ENCODE data around the gene ZDHHC11B.
"Not testable (repeated sequence)": the region's sequence is repeated elsewhere in the genome, so short reads cannot be mapped to it uniquely, and the experiment has no call there.

The ZDHHC11B gene

GRCh38 chr5:756865-757345, 27.6 kb downstream of the ZDHHC11B start:
- FAIRE-seq (no peak), DNase-seq (ENCODE audit: insufficient read length, low spot score) (peak; percentile 21)

- DNase-seq (ENCODE audit: insufficient read length, low spot score) (no peak), FAIRE-seq (no peak)
Observed at GRCh38 chr5:756171-756570, 28.4 kb downstream of the ZDHHC11B start.

GRCh38 chr5:754143-754632, 30.3 kb downstream of the ZDHHC11B start:
- DNase-seq (ENCODE audit: insufficient read length, low spot score) = not testable (repeated sequence)
- FAIRE-seq = peak; percentile 62

DNA sequence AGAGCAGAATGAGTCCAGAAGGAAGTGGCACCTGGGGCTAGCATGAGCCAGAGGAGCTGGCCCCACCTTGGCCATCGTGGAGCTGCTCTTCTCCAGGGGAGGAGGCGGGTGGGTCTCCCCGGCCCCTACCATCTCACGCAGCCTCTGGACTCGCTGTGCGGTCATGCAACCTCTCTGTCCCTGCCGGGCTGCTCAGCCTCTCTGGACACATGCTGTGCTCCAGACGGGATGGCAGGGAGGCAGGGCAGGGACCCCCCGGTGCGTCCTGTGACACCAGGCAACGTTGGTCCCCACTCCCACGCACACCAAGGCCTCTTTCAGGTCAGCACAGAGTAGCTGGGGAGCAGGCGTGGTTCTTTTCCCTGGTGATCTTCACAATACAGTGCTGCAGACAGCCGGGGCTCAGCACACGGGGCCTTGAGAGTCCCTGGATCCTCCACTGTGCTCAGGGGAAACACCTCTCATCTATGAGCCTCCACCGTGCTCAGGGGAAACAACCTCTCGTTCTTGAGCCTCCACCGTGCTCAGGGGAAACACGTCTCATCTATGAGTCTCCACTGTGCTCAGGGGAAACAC, 30.9 kb downstream of the ZDHHC11B start:
- FAIRE-seq; DNase-seq (ENCODE audit: insufficient read length, low spot score): not testable (repeated sequence)

GRCh38 chr5:752532-753115, 31.9 kb downstream of the ZDHHC11B start:
- FAIRE-seq; DNase-seq (ENCODE audit: insufficient read length, low spot score): not testable (repeated sequence)

- DNase-seq (ENCODE audit: insufficient read length, low spot score); FAIRE-seq: not testable (repeated sequence)
Observed at GRCh38 chr5:751992-752391, 32.5 kb downstream of the ZDHHC11B start.

DNA sequence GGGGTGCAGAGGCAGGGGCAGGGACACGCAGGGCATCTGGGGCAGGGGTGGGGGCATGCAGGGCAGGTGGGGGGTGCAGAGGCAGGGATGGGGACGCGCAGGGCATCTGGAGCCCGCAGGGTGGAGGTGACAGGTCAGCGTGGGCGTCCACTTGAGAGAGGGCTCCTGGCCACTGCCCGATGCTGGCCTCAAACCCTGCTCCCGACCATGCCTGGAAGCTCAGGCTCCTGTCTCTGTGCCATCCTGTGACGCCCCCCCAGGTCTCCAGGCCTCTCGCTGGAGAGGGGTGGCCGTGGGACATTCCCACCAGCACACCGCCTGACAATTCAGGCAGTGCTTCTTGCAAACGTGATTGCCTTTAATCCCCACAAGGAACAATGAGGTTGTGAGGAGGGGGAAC, 33.0 kb downstream of the ZDHHC11B start:
- DNase-seq (ENCODE audit: insufficient read length, low spot score) (no peak), FAIRE-seq (no peak)

DNA sequence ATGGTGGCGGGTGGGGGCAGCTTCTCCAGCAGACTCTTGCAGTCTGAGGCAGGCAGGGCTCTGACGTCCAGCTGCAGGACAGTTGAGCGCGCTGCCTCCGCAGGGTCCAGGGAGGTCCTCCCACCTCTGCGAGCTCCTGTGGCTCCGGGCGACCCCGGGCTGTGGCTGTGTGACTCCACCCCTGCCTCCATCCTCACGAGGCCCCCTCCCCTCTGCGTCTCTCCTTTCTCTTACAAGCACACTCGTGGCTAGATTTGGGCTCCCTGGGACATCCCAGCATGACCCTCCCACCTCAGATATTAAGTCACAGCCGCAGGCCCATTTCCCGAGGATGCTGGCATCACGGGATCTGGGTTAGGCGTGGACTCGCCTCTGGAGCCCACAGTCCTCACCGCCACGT, 34.3 kb downstream of the ZDHHC11B start:
- FAIRE-seq; DNase-seq (ENCODE audit: insufficient read length, low spot score): not testable (repeated sequence)

DNA sequence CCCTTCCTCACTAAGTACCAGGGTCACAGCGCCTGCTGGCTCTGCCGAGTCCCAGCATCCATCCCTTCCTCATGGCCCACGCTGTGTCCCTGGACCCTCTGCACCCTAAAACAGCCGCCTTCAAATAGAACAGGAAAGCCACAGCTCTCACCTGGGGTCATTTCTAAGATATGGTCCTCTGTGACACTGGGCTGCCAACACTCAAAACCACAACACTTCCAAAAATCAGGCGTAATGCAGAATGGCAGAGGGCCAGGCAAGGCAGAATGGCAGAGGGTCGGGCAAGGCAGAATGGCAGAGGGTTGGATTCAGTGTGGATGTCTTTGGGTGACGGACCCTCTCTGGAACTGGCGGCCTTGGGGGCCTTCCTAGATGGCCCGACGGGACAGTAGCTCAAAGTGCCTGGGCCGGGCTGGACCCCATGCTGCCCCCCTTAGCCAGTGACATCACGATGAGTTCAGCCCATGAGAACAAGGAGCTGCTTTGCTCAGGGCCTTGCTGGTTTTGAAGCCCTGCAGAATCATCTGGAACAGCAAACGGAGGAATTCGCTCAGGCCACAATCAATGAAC, 35.3 kb downstream of the ZDHHC11B start:
- no peak for DNase-seq (ENCODE audit: insufficient read length, low spot score)
- FAIRE-seq = no peak

DNA sequence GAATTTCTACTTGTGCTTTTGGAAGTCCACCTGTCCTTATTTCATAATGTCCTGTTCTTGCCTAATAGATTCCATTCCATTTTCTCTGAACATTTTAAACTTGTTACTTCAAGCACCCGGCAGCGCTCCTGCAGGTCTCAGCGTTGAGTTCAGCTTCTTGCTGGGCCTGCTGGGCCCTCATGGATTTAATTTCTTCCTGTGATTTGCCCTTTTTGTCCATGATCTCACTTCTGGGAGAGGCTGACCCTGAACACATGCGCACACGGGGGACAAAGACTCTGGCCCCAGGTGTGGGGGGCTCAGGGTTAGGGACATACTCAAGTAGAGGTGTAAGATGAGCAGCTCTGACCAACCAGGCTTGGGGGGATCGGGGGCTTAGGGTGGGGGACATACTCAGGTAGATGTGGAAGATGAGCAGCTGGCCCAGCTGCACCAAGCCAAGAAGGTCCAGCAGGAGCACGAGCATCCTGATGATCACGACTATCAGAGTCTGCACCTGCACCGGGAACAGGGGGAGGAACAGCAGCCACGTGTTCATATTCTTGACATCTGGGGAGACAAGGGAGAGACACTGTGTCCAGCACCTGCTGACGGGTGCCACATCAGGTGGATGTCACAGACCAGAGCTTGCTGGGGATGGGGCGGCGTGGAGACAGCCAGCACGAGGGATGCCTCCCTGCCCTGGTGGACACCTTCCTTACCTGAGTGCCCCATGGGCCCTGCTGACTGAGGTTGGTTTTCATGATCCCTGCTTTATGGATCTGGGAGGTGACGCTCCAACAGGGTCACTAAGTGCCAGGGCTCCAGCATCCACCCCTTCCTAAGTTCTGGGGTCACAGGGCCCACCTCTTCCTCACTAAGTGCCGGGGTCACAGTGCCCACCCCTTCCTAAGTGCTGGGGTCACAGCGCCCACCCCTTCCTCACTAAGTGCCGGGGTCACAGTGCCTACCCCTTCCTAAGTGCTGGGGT, 36.2 kb downstream of the ZDHHC11B start:
- not testable (repeated sequence) for DNase-seq (ENCODE audit: insufficient read length, low spot score); FAIRE-seq

GRCh38 chr5:747303-747844, 37.2 kb downstream of the ZDHHC11B start:
- not testable (repeated sequence) for DNase-seq (ENCODE audit: insufficient read length, low spot score); FAIRE-seq

- no peak for FAIRE-seq
- no peak for DNase-seq (ENCODE audit: insufficient read length, low spot score)
Observed at GRCh38 chr5:746258-746761, 38.2 kb downstream of the ZDHHC11B start.

DNA sequence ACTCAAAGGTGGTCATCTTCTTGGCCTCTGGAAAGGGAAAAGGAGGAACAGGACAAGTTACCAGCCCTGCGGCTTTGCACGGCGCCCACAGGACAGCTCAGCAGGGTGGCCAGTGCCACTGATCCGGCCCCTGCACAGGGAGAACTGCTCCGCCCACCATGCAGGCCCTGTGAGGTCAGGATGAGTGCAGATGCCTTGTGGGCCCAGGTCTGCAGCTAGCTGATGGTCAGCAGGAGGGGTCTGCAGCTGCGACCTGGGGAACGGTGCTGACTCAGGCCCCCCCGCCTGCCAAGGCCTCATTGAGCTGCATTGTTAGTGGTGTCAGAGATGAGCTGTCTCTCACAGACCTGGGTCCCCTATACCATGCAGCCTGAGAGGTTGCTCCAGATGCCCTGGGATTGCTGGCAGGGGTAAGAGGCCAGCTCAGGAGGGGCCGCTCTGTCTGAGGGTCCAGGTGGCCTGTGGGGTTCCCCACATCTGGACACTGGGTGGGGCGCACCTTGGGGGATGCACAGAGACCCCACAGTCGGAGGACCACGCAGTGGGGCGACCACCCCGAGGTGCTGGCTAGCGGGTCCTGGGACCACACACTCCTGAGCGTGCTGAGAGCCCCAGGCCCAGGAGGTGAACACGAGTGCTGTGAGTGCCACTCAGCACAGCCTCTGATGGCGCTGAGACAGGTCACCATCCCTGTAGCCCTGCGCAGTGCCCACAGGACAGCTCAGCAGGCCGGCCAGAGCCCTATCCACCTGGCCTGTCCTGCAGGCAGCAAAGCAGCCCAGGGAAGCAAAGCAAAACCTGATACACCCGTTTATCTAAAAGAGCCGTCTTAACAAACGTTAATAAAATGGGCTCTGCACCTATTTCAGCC, 39.0 kb downstream of the ZDHHC11B start:
- not testable (repeated sequence) for DNase-seq (ENCODE audit: insufficient read length, low spot score); FAIRE-seq

DNA sequence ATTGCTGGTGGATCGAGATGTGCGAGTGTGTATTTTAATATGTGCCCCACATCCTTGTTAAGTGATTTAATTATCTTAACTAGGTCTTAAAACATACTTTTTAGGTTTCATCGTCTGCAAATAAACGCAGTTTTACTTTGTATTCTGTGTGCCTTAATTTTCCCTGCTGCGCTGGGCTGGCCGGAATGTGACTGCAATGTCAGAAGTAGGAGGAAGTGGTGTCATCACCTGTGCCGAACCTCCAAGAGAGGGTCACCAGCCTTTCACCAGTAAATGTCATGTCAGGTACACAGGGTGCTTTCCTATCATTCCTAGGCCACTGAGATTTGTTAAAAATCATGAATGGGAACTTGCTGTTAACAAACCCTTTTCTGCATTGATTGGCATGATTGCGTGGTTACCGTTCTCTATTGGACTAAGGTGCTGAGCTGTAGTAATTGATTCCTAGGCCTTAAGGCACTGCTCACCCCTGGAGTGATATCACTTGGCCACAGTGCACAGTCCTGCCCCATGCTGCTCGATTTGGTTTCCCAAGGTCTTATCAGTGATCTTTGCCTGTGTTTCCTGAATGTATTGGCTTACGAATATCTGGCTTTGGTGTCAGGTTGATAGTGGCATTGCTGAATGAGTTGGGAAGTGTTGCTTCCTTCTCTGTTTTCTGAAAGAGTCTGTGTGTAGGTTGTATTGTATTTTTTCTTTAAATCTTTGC, 40.7 kb downstream of the ZDHHC11B start:
- not testable (repeated sequence) for FAIRE-seq; DNase-seq (ENCODE audit: insufficient read length, low spot score)

DNA sequence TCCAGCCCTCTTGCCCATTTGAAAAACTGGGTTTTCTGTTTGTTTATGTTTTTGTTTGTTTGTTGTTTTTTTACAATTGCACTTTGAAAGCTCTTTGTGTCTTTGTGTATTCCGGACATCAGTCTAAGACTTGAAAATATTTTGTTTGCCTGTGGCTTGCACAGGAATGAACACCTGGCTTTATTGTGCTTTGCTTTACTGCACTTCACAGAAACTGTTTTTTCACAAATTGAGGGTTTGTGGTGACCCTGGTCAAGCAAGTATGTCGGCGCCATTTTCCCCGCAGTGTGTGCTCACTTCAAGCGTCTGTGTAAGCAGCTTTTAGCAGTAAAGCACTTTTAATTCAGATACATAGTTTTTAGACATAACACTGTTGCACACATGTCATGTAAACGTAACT, 42.3 kb downstream of the ZDHHC11B start:
- not testable (repeated sequence) for FAIRE-seq

DNA sequence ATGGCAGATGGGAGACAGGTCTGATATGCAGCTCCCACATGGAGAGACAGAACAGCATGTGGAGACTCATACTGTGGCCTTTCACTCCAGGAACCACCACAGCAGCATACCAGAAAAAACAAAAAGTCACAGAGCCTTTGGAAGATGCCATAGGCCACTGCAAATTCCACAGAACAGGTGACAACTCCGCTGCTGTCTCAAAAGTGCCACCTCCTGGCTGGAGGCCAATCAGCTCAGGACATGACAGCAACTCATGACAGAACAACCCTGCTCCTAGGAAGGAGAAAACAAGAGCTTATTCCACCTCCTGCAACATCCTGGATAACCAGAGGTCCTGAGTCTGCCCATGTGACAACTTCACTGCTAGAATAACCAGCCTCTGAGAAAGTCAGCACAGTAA, 50.4 kb downstream of the ZDHHC11B start:
- DNase-seq (ENCODE audit: insufficient read length, low spot score); FAIRE-seq: not testable (repeated sequence)

More for the DNA sequence above, 42.3 kb downstream of the ZDHHC11B start:
- not testable (repeated sequence) for DNase-seq (ENCODE audit: insufficient read length, low spot score)

DNA sequence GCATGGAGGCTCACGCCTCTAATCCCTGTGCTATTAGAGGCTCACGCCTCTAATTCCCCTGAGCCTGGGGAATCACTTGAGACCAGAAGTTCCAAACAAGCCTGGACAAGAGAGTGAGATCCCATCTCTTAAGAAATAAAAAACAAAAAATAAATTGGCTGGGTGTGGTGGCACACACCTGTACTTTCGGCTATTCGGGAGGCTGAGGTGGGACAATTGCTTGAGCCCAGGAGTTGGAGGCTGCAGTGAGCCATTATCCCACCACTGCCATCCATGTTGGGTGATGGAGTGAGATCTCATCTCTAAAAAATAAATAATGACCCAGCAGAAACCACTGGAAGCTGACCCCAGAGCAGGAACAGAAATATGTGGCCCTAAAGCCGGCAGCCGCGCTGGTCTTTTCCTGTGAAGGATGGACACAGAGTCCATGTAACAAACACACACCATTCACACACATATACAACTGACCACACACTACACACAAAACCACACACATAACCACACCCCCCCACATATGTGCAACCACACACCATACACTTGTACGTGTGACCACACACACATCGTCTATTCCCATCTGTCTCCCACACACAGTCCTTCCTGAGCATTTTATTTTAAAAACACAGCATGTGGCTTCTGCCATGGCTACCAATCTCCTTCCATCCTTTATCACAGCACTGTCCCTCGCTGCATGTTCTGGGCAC, 51.6 kb downstream of the ZDHHC11B start:
- not testable (repeated sequence) for FAIRE-seq

DNA sequence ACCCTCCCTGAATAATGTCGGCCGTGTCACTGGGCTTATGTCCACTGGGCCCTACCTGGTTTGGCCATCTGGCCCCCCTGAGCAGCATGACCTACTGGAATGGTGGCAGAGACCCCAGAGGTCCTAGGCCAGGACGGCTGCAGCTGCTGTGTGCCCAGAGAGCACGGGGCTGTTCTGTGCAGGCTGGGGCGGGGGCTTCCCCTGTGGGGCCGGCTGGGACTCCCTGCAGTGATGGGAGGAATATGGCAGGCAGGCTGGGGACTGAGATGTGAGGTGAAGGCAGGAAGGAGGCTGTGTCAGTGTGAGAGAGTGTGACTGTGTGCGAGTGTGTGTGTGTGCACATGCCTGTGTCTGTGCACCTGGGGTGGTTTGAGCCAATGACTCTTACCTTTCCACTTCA, 55.3 kb downstream of the ZDHHC11B start:
- FAIRE-seq; DNase-seq (ENCODE audit: insufficient read length, low spot score): not testable (repeated sequence)

More for the DNA sequence above, 51.6 kb downstream of the ZDHHC11B start:
- DNase-seq (ENCODE audit: insufficient read length, low spot score) = not testable (repeated sequence)

Data from GM19239 (cell line).